Naive thymus-derived CD8-positive, alpha-beta T cell (primary cell): ENCODE results near the gene TTLL5. TPM values are rescaled to one million over a fixed set of nuclear protein-coding genes. Genes with fewer than 3 reads are reported as not detected.

Experiments
- ATAC-seq, 2 donors: fragments of 150-1000 bp; cut with Tn5 transposase in 1 of 2; sonication (Bioruptor Pico), chemical (Tn5 transposase) in 1 of 2; 1 replicate in 1 of 2; 2 replicates in 1 of 2; pipeline ENCODE4 v1.10.0; 2021; ENCODE audit warnings: mild to moderate bottlenecking in 2 of 2, moderate library complexity in 2 of 2
- POLR2A ChIA-PET: fragments of 350-600 bp; sonication (Branson Sonifier 250); formaldehyde crosslinking; loops from one replicate; lab custom pipeline; 2021; ENCODE audit warnings: antibody characterized with exemption; lab: Charles Lee
- DNase-seq, 10 donors: peaks; one replicate each; pipeline versions ENCODE4 v3.0.0 to v3.0.0-alpha.2; 2020 to 2022
- H3K27ac Mint-ChIP-seq, 10 donors: one replicate each; pipeline ENCODE4 v1.8.0; 2020 to 2022; ENCODE audit warnings: mild to moderate bottlenecking in 10 of 10, mixed read lengths in 10 of 10, moderate library complexity in 4 of 10, inconsistent platforms in 1 of 10
- H3K27me3 Mint-ChIP-seq, 5 donors: one replicate each; pipeline ENCODE4 v1.8.0; 2021 to 2022; ENCODE audit warnings: mixed read lengths in 5 of 5
- H3K36me3 Mint-ChIP-seq, 3 donors: one replicate each; pipeline ENCODE4 v1.8.0; 2020 to 2022; ENCODE audit warnings: mixed read lengths in 3 of 3, mild to moderate bottlenecking in 2 of 3, inconsistent platforms in 1 of 3
- H3K4me1 Mint-ChIP-seq, 4 donors: one replicate each; pipeline ENCODE4 v1.8.0; 2021 to 2022; ENCODE audit warnings: mixed read lengths in 4 of 4
- H3K4me3 Mint-ChIP-seq, 10 donors: one replicate each; pipeline ENCODE4 v1.8.0; 2020 to 2022; ENCODE audit warnings: mild to moderate bottlenecking in 10 of 10, mixed read lengths in 10 of 10, moderate library complexity in 6 of 10, inconsistent platforms in 1 of 10
- H3K9me3 Mint-ChIP-seq, 9 donors: one replicate each; pipeline ENCODE4 v1.8.0; 2020 to 2022; ENCODE audit warnings: mixed read lengths in 9 of 9, mild to moderate bottlenecking in 3 of 9, inconsistent platforms in 1 of 9, moderate library complexity in 1 of 9
- polyA plus RNA-seq, 3 donors: library from polyadenylated mRNA; unstranded; fragments of 300-500 nt; fragmentation: Illumina TruSeq; gene quantifications; one replicate each; pipeline ENCODE4 v1.2.3, GENCODE V29; 2021
- total RNA-seq, 8 experiments: library from RNA in 2 of 8; stranded (reverse) in 2 of 8; gene quantifications; one replicate each; pipeline ENCODE4 v1.2.3 and lab custom pipeline; 2021 to 2026

TTLL5 gene
- total and polyA plus RNA-seq, 5 experiments from 2014 or later: 5.9 to 19.2 (median 12.1) TPM

- no peak for DNase-seq
- peak overlapping the region in 8 of 10 donors; percentile 67 to 97 (median 93) for H3K27ac Mint-ChIP-seq
- H3K4me3 Mint-ChIP-seq: peak overlapping the region; percentile 64 to 91 (median 86)
- H3K4me1 Mint-ChIP-seq: peaks cover 19 to 57% (median 47%) of the 10 kb centered on the region in 4 donors
- H3K9me3 Mint-ChIP-seq: no peaks in the 10 kb centered on the region
- ATAC-seq: no peak
- H3K36me3 Mint-ChIP-seq: no peaks in the 10 kb centered on the region
- POLR2A ChIA-PET: interaction anchor here (0.9 to 1.2 kb wide), 2 partner anchors 75 to 273 kb away, joined by 3 to 6 read pairs; no protein-coding TSS in a partner anchor
- no peaks in the 10 kb centered on the region for H3K27me3 Mint-ChIP-seq
These were observed 319.8 kb downstream of the TTLL5 start for GRCh38 chr14:75980856-75981255.

- peak within 1 kb of the TSS; percentile 75 to 95 (median 88) for H3K4me3 Mint-ChIP-seq
- H3K36me3 Mint-ChIP-seq: no peaks in the 10 kb centered on the region
- H3K27me3 Mint-ChIP-seq: no peaks in the 10 kb centered on the region
- POLR2A ChIA-PET: interaction anchor here (0.9 to 1.3 kb wide), 6 partner anchors 75 to 404 kb away, joined by 3 to 6 read pairs (median 3); partner anchors contain the start of genes ERG28 and TTLL5
- H3K27ac Mint-ChIP-seq: peak within 1 kb of the TSS; percentile 89 to 97 (median 93)
- peak; percentile 17 to 84 (median 60) for DNase-seq
- H3K4me1 Mint-ChIP-seq: peaks cover 24 to 65% (median 54%) of the 10 kb centered on the region in 4 donors
- no peaks in the 10 kb centered on the region for H3K9me3 Mint-ChIP-seq
- ATAC-seq: peak; percentile 51 to 56
These were observed 320.6 kb downstream of the TTLL5 start, which contains the start of gene TGFB3 for GRCh38 chr14:75981426-75982265. Gene TGFB3 (minus strand): TSS chr14:75981995. CDS start chr14:75980893, 1,102 bp downstream.

- peaks cover 26 to 69% (median 57%) of the 10 kb centered on the region in 4 donors for H3K4me1 Mint-ChIP-seq
- H3K4me3 Mint-ChIP-seq: peak overlapping the region; percentile 75 to 95 (median 88)
- ATAC-seq: peak; percentile 69 to 75
- no peaks in the 10 kb centered on the region for H3K36me3 Mint-ChIP-seq
- POLR2A ChIA-PET: interaction anchor here (0.9 to 1.3 kb wide), 6 partner anchors 76 to 405 kb away, joined by 3 to 6 read pairs (median 4); partner anchors contain the start of genes ERG28 and TTLL5
- H3K27me3 Mint-ChIP-seq: no peaks in the 10 kb centered on the region
- peak overlapping the region in 9 of 10 donors; percentile 89 to 97 (median 93) for H3K27ac Mint-ChIP-seq
- no peaks in the 10 kb centered on the region for H3K9me3 Mint-ChIP-seq
- peak; percentile 64 to 89 (median 77) for DNase-seq
These were observed 321.4 kb downstream of the TTLL5 start for GRCh38 chr14:75982266-75983018.

GRCh38 chr14:75983019-75983358, 321.9 kb downstream of the TTLL5 start:
- no peaks in the 10 kb centered on the region for H3K9me3 Mint-ChIP-seq
- peak overlapping the region in 8 of 10 donors; percentile 55 to 97 (median 73) for H3K27ac Mint-ChIP-seq
- H3K4me3 Mint-ChIP-seq: peak overlapping the region; percentile 67 to 88 (median 78)
- no peak for DNase-seq
- ATAC-seq: peak in 1 of 2 donors; percentile 3
- no peaks in the 10 kb centered on the region for H3K27me3 Mint-ChIP-seq
- no peaks in the 10 kb centered on the region for H3K36me3 Mint-ChIP-seq
- H3K4me1 Mint-ChIP-seq: peaks cover 26 to 65% (median 55%) of the 10 kb centered on the region in 4 donors
- POLR2A ChIA-PET: interaction anchor here (0.9 to 1.3 kb wide), 5 partner anchors 76 to 405 kb away, joined by 3 to 6 read pairs (median 4); partner anchors contain the start of genes ERG28 and TTLL5

- Mint-ChIP-seq H3K4me3 (peak overlapping the region in 6 of 10 donors; percentile 40 to 93 (median 87)), H3K27ac (peak overlapping the region; percentile 41 to 95 (median 92)), H3K36me3 (peaks cover 0 to 4% (median 0%) of the 10 kb centered on the region in 3 donors), H3K27me3 (no peaks in the 10 kb centered on the region), H3K9me3 (no peaks in the 10 kb centered on the region), H3K4me1 (peaks cover 17 to 48% (median 39%) of the 10 kb centered on the region in 4 donors)
- no peak for ATAC-seq
- POLR2A ChIA-PET: interaction anchor here (1.3 kb wide), 1 partner anchor 78 kb away, joined by 3 read pairs; no protein-coding TSS in a partner anchor
- no peak for DNase-seq
These were observed 323.6 kb downstream of the TTLL5 start for GRCh38 chr14:75984674-75985073.

- Mint-ChIP-seq H3K27ac (peak within 1 kb of the TSS; percentile 78 to 98 (median 93)), H3K36me3 (peaks cover 0 to 8% (median 6%) of the 10 kb centered on the region in 3 donors), H3K4me3 (peak within 1 kb of the TSS; percentile 84 to 95 (median 90)), H3K9me3 (no peaks in the 10 kb centered on the region), H3K4me1 (peaks cover 14 to 40% (median 29%) of the 10 kb centered on the region in 4 donors), H3K27me3 (no peaks in the 10 kb centered on the region)
- peak; percentile 69 to 73 for ATAC-seq
- DNase-seq: peak; percentile 83 to 96 (median 91)
- POLR2A ChIA-PET: interaction anchor here (1.2 to 1.3 kb wide), 2 partner anchors 9 to 79 kb away, joined by 3 read pairs; no protein-coding TSS in a partner anchor
These were observed 324.8 kb downstream of the TTLL5 start, which contains the start of gene IFT43 for GRCh38 chr14:75985618-75986438. Gene IFT43 (plus strand): TSS chr14:75985763. CDS start chr14:75985787, 24 bp downstream.

GRCh38 chr14:75986439-75986765, 325.4 kb downstream of the TTLL5 start:
- Mint-ChIP-seq H3K27me3 (no peaks in the 10 kb centered on the region), H3K9me3 (no peaks in the 10 kb centered on the region), H3K36me3 (peaks cover 0 to 8% (median 6%) of the 10 kb centered on the region in 3 donors), H3K4me3 (peak overlapping the region; percentile 84 to 95 (median 90)), H3K27ac (peak overlapping the region; percentile 37 to 98 (median 93)), H3K4me1 (peaks cover 11 to 34% (median 23%) of the 10 kb centered on the region in 4 donors)
- DNase-seq (no peak), ATAC-seq (no peak)
- POLR2A ChIA-PET: no interaction called here

- no peak for DNase-seq
- H3K4me1 Mint-ChIP-seq: peaks cover 8 to 26% (median 18%) of the 10 kb centered on the region in 4 donors
- peak overlapping the region in 5 of 10 donors; percentile 14 to 90 (median 31) for H3K4me3 Mint-ChIP-seq
- peak overlapping the region in 2 of 10 donors; percentile 18 to 95 for H3K27ac Mint-ChIP-seq
- ATAC-seq: no peak
- POLR2A ChIA-PET: no interaction called here
- H3K27me3 Mint-ChIP-seq: no peaks in the 10 kb centered on the region
- H3K9me3 Mint-ChIP-seq: no peaks in the 10 kb centered on the region
- peaks cover 0 to 13% (median 6%) of the 10 kb centered on the region in 3 donors for H3K36me3 Mint-ChIP-seq
These were observed 326.3 kb downstream of the TTLL5 start for GRCh38 chr14:75987201-75987970.

- Mint-ChIP-seq H3K9me3 (no peaks in the 10 kb centered on the region), H3K27me3 (no peaks in the 10 kb centered on the region), H3K27ac (no peak overlapping the region), H3K36me3 (peaks cover 0 to 24% (median 6%) of the 10 kb centered on the region in 3 donors), H3K4me1 (peaks cover 8 to 22% (median 17%) of the 10 kb centered on the region in 4 donors), H3K4me3 (no peak overlapping the region)
- POLR2A ChIA-PET: no interaction called here
- ATAC-seq: no peak
- DNase-seq: no peak
These were observed 328.1 kb downstream of the TTLL5 start for GRCh38 chr14:75989134-75989533.

GRCh38 chr14:75990297-75990696, 329.3 kb downstream of the TTLL5 start:
- Mint-ChIP-seq H3K27me3 (no peaks in the 10 kb centered on the region), H3K4me3 (no peak overlapping the region), H3K4me1 (peaks cover 8 to 18% (median 14%) of the 10 kb centered on the region in 4 donors), H3K27ac (no peak overlapping the region), H3K36me3 (peaks cover 0 to 35% (median 6%) of the 10 kb centered on the region in 3 donors), H3K9me3 (no peaks in the 10 kb centered on the region)
- ATAC-seq (no peak), DNase-seq (no peak)
- POLR2A ChIA-PET: no interaction called here

- no peak for DNase-seq
- Mint-ChIP-seq H3K4me3 (no peak overlapping the region), H3K27me3 (no peaks in the 10 kb centered on the region), H3K9me3 (no peaks in the 10 kb centered on the region), H3K36me3 (peaks cover 0 to 50% (median 6%) of the 10 kb centered on the region in 3 donors), H3K27ac (no peak overlapping the region), H3K4me1 (peaks cover under 1 to 7% (median 3%) of the 10 kb centered on the region in 4 donors)
- POLR2A ChIA-PET: no interaction called here
- ATAC-seq: no peak
These were observed 330.7 kb downstream of the TTLL5 start for GRCh38 chr14:75991753-75992152.
